CD1c-positive myeloid dendritic cell (primary cell): ENCODE data around the gene KLRD1.
A peak's percentile ranks its signal among the peaks of the same experiment; 100 is the strongest.
"Not testable (repeated sequence)": the region's sequence is repeated elsewhere in the genome, so short reads cannot be mapped to it uniquely, and the experiment has no call there.

ENCODE experiments used
- DNase-seq: peaks from one replicate; pipeline ENCODE4 v3.0.0-alpha.2; 2016; ENCODE audit errors: extremely low spot score

The KLRD1 gene, protein sequence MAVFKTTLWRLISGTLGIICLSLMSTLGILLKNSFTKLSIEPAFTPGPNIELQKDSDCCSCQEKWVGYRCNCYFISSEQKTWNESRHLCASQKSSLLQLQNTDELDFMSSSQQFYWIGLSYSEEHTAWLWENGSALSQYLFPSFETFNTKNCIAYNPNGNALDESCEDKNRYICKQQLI

GRCh38 chr12:10307630-10308029 is at the start of gene KLRD1:
KLRD1 (plus strand) TSS chr12:10307870; CDS start chr12:10308078, 208 bp downstream.
- no peak for DNase-seq

DNA sequence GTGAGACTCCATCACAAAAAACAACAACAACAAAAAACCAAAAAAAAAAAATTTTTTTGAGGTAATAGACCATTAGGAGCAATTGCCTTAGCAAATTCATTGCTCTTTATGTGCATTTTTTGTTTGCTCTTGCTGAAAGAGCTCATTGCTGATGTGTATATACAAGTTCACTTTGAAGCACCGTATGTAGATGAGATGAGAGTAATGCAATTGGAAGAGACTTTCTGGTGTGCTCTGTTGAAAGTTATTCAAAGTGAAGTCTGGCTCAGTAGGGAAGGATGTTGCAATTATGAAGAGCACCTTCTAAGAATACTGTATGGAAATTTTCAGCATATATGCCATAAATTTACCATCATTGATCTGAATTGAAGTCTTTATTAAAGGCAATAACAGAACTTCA is 46.7 kb upstream of the KLRD1 start:
- no peak for DNase-seq

DNA sequence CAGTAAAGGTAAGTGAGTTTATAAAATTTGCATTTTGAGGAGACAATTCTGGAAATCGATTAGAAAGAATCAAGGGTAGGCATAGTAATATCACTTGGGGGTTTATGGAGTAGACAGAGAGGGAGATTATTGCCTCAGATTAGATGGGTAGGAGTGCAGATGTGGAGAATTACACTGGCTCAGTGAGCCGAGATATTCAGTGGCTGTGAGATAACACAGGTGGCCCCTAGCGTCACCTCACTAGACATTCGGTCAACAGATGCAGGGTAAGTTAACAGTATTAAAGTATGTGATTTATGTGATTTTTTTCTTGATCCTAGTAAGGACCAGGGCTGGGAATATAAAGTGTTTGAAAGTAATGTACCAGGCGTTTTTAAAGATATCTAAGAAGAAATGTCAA is 39.6 kb upstream of the KLRD1 start:
- no peak for DNase-seq

GRCh38 chr12:10272467-10272866 is 35.2 kb upstream of the KLRD1 start:
- no peak for DNase-seq

- DNase-seq = no peak
Observed at GRCh38 chr12:10276774-10277173, 30.9 kb upstream of the KLRD1 start.

- DNase-seq = no peak
Observed at GRCh38 chr12:10278104-10278503, 29.6 kb upstream of the KLRD1 start.

DNA sequence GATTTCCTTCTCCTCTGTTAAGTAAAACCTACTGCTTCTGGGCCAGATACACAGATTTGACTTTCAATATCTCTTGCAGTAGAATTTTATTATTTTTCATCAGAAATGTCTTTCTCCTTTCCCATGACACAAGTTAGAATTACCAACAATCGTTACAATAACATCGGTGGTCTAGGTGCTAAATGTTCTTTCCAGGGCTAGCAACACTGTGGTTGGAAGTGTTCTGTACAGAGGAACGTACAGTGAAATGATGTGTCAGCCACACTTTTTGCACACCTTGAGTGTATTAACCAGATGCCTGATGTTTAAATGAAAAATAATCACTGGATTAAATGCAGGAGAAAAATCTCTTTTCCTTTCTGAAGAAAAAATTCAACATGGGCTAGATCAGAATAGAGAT is 27.7 kb upstream of the KLRD1 start:
- no peak for DNase-seq

GRCh38 chr12:10283027-10283426 is 24.6 kb upstream of the KLRD1 start:
- no peak for DNase-seq

DNA sequence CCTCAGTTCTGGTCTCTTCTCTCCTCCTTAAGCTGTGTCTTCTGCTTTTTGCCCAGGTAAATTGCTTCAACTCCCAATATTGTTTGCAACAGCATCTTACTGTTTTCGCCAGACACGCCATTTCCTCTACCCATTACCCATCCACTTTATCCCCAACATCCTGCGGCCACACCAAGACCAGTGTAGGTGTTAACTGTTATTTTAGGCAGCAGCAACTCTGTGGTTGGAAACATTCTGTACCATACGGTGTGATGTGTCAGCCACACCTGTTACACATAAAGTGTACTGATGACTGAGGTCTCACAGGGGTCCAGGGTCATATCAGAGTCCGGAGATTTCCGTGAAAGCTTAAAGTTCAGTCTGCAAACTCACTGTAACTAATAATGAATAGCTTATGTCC is 21.8 kb upstream of the KLRD1 start:
- DNase-seq = no peak

- DNase-seq = no peak
Observed at GRCh38 chr12:10289005-10289754, 18.5 kb upstream of the KLRD1 start.

DNA sequence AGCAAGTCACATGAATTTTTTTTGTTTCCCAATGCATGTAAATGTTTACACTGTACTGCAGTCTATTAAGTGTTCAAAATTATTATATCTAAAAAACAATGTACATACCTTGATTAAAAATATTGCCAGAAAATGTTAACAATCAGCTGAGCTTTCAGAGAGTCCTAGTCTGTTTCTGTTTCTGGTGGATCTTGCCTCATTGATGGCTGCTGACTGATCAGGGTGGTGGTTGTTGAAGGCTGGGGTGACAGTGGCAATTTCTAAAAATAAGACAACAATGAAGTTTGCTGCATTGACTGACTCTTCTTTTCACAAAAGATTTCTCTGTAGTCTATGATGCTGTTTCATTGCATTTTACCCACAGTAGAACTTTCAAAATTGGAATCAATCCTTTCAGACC is 16.6 kb upstream of the KLRD1 start:
- no peak for DNase-seq

GRCh38 chr12:10293151-10293550 is 14.5 kb upstream of the KLRD1 start:
- no peak for DNase-seq

DNA sequence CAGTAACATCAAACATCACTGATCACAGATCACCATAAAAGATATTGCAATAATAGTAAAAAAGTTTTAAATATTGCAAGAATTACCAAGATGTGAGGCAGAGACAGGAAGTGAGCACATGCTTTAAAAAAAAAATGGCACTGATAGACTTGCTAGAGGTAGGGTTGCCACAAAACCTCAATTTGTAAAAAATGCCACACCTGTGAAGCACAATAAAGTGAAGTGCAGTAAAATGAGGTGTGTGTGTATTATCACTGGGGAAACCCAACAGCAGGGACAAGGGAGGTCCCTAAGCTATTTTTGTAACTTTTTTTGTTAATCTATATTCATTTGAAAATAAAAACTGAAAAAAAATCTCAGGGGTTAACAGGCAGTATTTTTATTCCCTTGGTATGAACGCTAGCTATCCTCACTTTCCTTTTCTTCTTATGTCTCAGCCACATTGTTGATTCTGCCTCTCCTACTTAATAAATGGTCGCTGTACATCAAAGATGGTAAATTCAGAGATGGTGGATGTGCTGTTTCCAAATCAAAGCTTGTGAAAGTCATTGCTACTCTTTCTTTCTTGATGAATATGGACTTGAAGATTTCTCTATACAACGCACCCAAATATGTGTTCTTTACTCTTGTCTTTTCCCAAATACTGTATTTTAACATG is 14.0 kb upstream of the KLRD1 start:
- no peak for DNase-seq

DNA sequence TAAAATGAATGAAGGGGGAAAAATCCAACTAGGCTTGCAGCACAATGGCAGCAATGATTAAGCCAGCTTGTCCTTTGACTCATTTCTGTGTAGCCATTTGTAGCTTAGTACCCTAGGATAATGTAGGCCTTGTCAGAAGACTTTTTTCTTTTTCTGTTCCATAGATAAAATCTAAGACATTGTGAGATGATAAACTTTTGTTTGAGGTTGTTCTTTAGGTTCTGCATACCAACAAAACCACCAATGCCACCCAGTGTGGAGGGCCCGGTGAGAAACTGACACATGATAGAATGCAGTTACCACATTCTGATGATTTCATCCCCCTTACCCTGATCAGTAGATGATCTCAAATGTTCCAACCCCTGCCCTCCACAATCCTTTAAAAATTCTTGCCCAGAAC is 6.6 kb upstream of the KLRD1 start:
- DNase-seq = no peak

- no peak for DNase-seq
Observed at GRCh38 chr12:10304161-10304574, 3.5 kb upstream of the KLRD1 start.

DNA sequence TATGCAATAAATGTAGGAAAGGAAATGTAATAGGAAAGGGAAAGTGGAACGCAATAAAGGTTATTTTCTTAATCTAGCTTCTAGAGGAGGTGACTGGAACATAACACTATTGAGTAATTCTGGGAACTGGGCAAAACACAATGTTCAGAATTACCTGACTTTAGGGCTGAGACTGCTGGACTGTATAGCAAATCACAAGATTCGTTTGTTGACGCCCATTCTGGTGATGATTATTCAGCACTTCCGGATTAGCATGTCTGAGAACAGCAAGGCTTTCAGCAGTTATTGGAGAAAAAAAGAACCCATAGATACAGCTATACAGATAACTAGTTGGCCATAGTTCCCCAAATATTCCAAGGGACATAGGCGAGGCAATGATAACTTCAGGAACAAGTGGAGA is 2.3 kb upstream of the KLRD1 start:
- DNase-seq = no peak

GRCh38 chr12:10310926-10311720 is 3.5 kb downstream of the KLRD1 start:
- no peak for DNase-seq

GRCh38 chr12:10319388-10319787 is 11.7 kb downstream of the KLRD1 start:
- peak; percentile 6 for DNase-seq

DNA sequence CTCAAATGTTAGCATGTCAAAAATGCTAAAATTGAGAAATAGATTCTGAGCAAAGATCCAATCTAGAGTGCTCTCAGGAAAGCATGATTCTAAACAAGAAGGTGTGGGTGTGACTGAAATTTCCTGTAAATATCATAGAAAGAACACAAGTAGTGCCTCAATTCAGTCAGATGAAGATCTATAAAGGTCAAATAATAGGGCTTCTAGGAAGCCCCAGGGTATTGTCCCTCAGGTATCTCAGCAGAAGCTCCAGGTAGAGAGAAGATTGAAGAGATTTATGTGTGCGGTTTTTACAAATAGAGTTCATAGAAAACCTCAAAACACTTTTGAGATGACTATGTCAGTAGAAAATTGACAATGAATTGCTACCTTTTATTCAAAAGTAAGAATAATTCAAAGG is 13.0 kb downstream of the KLRD1 start:
- no peak for DNase-seq

DNA sequence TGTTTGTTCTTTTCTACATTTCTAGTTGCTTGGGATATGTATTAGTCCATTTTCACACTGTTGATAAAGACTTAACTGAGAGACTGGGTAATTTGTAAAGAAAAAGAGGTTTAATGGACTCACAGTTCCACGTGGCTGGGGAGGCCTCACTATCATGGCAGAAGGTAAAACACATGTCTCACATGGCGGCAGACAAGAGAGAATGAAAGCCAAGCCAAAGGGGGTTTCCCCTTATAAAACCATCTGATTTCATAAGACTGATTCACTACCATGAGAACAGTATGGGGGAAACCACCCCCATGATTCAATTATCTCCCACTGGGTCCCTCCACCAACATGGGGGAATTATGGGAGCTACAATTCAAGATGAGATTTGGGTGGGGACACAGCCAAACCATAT is 21.0 kb downstream of the KLRD1 start:
- DNase-seq = not testable (repeated sequence)

GRCh38 chr12:10331642-10332239 is 24.1 kb downstream of the KLRD1 start:
- DNase-seq = peak; percentile 65

DNA sequence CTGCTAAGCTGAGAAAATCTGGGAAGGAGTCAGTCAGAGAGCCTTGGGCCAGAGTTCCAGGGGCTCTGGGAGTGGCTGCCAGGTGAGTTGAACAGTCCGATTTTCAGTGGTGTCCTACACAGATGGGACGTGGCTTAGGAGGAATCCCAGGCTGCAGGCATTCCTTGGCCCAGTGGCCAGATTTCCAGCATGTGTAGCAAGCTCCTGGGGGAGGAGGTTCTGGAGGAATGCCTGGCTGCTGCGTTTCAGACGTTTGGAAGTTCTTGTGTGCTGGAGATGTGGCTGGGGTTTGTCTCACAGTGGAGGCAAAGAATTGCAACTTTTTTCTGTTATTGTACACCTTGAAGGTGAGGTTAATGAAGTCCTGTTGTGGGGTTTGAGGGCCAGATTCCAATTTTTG is 28.5 kb downstream of the KLRD1 start:
- DNase-seq = not testable (repeated sequence)
